22Rv1 (cell line): ENCODE data around the gene MSH2.

ENCODE experiments used
- H3K27ac ChIP-seq: fragments of 450-650 bp; 2 replicates; pipeline ENCODE4 v1.5.1; 2017
- ZFX ChIP-seq: fragments of 450-650 bp; IDR thresholded peaks from 2 replicates; pipeline ENCODE4 v1.6.1; 2017; ENCODE audit warnings: antibody characterized with exemption, borderline replicate concordance
- TF ChIP-seq, protein P1 (sequence below): fragments of 450-650 bp; IDR thresholded peaks from 2 replicates; pipeline ENCODE4 v1.5.1; 2017; ENCODE audit warnings: mild to moderate bottlenecking

MSH2 gene

DNA sequence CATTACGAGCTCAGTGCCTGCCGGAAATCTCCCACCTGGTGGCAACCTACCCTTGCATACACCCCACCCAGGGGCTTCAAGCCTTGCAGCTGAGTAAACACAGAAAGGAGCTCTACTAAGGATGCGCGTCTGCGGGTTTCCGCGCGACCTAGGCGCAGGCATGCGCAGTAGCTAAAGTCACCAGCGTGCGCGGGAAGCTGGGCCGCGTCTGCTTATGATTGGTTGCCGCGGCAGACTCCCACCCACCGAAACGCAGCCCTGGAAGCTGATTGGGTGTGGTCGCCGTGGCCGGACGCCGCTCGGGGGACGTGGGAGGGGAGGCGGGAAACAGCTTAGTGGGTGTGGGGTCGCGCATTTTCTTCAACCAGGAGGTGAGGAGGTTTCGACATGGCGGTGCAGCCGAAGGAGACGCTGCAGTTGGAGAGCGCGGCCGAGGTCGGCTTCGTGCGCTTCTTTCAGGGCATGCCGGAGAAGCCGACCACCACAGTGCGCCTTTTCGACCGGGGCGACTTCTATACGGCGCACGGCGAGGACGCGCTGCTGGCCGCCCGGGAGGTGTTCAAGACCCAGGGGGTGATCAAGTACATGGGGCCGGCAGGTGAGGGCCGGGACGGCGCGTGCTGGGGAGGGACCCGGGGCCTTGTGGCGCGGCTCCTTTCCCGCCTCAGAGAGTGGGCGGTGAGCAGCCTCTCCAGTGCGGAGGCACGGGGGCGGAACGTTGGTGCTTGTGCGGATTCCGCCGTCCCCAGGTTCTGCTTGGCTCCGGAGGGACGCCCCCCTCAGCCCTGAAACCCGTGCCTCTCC, at the start of gene MSH2:
TSS of gene MSH2 (plus strand) at position 352 of the 804 bp plus-strand sequence. CDS start at position 388, 36 bp downstream.
- TF ChIP-seq ZFX: no peak
- TF ChIP-seq, protein P1, sequence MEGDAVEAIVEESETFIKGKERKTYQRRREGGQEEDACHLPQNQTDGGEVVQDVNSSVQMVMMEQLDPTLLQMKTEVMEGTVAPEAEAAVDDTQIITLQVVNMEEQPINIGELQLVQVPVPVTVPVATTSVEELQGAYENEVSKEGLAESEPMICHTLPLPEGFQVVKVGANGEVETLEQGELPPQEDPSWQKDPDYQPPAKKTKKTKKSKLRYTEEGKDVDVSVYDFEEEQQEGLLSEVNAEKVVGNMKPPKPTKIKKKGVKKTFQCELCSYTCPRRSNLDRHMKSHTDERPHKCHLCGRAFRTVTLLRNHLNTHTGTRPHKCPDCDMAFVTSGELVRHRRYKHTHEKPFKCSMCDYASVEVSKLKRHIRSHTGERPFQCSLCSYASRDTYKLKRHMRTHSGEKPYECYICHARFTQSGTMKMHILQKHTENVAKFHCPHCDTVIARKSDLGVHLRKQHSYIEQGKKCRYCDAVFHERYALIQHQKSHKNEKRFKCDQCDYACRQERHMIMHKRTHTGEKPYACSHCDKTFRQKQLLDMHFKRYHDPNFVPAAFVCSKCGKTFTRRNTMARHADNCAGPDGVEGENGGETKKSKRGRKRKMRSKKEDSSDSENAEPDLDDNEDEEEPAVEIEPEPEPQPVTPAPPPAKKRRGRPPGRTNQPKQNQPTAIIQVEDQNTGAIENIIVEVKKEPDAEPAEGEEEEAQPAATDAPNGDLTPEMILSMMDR: no peak
- peak within 1 kb of the TSS; percentile 49 for H3K27ac ChIP-seq

DNA sequence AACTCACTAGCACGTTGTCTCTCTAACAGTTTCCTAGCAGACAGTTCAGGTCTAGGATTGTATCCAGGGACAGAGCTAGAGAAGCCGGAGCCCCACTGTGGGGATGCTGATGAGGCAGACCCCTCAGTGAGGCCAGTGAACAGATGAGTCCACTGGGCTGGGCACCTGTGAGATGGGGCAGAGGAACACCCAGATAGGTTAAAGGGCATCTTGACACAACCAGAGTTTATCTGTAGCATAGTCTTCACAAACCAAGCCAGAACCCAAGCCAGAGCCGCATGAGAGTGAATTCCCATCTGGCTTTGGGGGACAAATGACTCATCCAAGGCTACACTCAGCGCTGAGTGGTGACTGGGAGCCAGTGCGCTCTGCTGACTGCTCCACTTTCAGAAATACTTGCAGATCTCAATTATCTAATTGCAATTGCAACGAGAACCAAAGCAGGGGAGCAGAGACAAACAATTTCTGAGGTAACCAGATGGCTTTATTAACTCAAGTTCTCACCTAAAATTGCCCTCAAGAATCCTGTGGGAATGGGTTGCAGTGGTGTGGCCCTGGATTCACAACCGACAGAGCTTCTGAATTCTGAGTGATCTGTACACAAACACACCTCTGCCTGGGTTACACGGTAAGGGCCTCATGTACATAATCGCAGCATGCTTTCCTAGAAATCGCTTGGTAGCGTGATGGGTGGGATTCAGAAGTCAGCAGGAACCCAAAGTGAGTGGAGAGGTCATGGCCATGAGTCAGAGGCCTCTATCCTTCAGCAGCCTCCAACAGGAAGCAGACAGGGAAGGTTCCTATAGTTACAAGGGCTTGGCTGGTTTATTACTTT, 48.7 kb upstream of the MSH2 start:
- TF ChIP-seq, protein P1: no peak
- TF ChIP-seq ZFX: no peak
- H3K27ac ChIP-seq: no peak overlapping the region

DNA sequence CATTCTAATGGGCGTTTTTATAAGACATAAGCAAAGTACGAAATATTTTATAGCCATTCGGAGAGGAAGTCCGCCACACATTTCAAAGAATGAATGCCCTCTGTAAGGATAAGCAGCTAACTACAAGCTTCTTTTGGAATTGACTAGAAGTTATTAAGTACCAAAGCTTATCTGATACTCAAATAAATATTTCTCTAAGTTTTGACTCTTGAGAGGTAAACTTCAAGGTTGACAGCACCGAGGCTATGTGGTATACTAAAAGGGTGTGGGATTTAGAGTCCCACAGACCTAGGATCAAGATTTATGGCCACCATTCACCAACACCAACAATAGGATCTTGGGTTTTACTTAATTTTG, 48.1 kb upstream of the MSH2 start:
- no peak overlapping the region for H3K27ac ChIP-seq
- TF ChIP-seq, protein P1: no peak
- no peak for TF ChIP-seq ZFX

DNA sequence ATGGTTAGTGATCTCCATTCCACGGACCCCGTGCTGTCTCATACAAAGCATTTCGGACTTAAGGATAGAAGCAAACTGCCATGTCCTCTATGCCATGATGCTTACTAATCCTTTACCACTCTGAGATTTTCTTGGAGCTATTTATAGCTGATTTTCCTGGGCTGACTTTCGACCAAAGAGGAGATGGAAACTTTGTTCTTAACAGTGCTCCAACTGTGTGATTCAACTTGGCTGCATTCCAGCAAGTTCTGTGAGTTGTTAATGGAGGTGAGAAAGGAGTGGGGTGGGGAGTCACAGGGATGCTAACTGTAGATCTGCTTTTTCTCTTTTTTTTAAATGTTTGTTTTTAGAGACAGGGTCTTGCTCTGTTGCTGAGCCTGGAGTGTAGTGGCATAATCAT, 45.5 kb upstream of the MSH2 start:
- H3K27ac ChIP-seq: no peak overlapping the region
- TF ChIP-seq ZFX: no peak
- TF ChIP-seq, protein P1: no peak

DNA sequence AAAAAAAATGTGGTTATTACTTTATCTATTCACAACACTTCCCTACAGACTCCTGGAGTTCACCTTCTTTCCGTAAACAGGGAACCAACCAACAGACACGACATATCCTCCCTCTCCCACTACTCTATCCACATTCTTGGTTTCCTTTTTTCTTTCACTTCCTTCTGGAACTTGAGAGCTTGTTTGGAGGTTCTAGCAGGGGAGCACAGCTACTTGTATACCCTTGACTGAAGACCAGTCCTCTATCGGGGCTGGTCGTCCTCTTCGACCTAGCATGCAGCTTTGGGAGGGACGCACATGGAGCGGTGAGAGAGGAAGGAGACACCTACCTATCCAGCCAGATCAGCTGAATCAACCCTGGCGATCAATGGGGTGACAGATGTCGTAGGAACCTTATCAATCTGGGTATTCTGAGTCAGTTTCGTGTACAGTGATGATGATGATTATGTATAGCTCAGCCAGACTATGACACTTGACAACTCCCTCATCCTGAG, 43.5 kb upstream of the MSH2 start:
- H3K27ac ChIP-seq: no peak overlapping the region
- TF ChIP-seq ZFX: no peak
- TF ChIP-seq, protein P1: no peak

DNA sequence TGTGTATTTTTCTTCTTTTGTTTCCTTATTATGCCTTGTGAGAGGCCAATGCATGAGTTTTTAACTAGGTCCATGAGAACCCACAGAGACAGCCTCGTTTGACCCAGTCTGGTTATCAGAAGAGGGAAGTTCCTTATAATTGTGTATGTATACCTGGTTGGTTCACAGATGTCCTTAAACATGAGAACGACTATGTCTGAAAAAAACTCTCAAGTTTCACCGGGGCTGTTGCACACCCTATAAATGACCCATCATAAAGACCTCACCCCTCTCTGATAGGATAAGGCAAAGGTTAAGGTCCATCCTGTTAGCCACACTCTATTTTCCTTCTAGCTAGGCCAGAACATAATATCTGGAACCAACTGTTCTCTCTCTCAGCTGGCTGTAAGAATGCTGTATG, 42.7 kb upstream of the MSH2 start:
- H3K27ac ChIP-seq: no peak overlapping the region
- TF ChIP-seq ZFX: no peak
- TF ChIP-seq, protein P1: no peak
